ENCODE results near the gene RNF112. TPM values are rescaled to one million over a fixed set of nuclear protein-coding genes. Genes with fewer than 3 reads are reported as not detected.

The RNF112 gene
- total and polyA plus RNA-seq, 2 of the 8 experiments (the other 6 are each of a cell fraction or from before 2014, with no cell fraction given) = 1.1 to 2.2 TPM

- H3K79me2 ChIP-seq (ENCODE audit: control insufficient read depth in 1 of 2, insufficient read depth in 2 of 2, low read length in 2 of 2) = no peaks in the 10 kb centered on the region
- no peak overlapping the region for H3K23ac ChIP-seq (ENCODE audit: insufficient read length)
- H3K79me1 ChIP-seq (ENCODE audit: low read depth, low read length) = no peaks in the 10 kb centered on the region
- no peak overlapping the region for H3K4me3 ChIP-seq (ENCODE audit: extremely low read depth in 1 of 4, insufficient read depth in 2 of 4, low read depth in 3 of 4, low read length in 4 of 4)
- H3K14ac ChIP-seq (ENCODE audit: insufficient read length) = no peak overlapping the region
- H4K8ac ChIP-seq (ENCODE audit: extremely low read depth, insufficient read depth, low read length) = no peak overlapping the region; the same call in 1 of the 2 replicates
- no peak overlapping the region for H3K4ac ChIP-seq (replicated peaks; ENCODE audit: insufficient read length, low read depth, low read length)
- no peaks in the 10 kb centered on the region for H3K36me3 ChIP-seq (ENCODE audit: control insufficient read depth in 2 of 4, insufficient read depth in 4 of 4, low read length in 3 of 4)
- no peak overlapping the region for H3K56ac ChIP-seq (replicated peaks; ENCODE audit: insufficient read length, low read depth, low read length)
- no peak for DNase-seq (ENCODE audit: low read depth in 1 of 2, low spot score in 2 of 2)
- H2AK5ac ChIP-seq (ENCODE audit: low read depth, low read length) = no peak overlapping the region
- H4K20me1 ChIP-seq (replicated peaks in 1 of 2; ENCODE audit: control insufficient read depth in 1 of 2, insufficient read depth in 2 of 2, low read length in 2 of 2) = no peaks in the 10 kb centered on the region
- no peak overlapping the region for H3K4me2 ChIP-seq (ENCODE audit: insufficient read depth in 1 of 2, low read depth in 2 of 2, low read length in 2 of 2)
- H3K9me3 ChIP-seq (ENCODE audit: insufficient read depth in 2 of 2, low read depth in 1 of 2, low read length in 1 of 2) = no peaks in the 10 kb centered on the region
- ChIA-PET POLR2A (ENCODE audit: partially characterized antibody) (no interaction called here), CTCF (ENCODE audit: partially characterized antibody) (interaction anchor here (0.8 to 3.5 kb wide), 5 partner anchors 13 to 34 kb away, joined by 3 to 10 read pairs (median 4); no protein-coding TSS in a partner anchor)
- H2BK20ac ChIP-seq (ENCODE audit: low read length) = no peak overlapping the region
- H3K23me2 ChIP-seq (ENCODE audit: low read depth, low read length) = no peaks in the 10 kb centered on the region
- 93% methylated on average over 5 of the region's 5 CpGs; no CpG with 5 or more reads in 1 of the 2 experiments for WGBS, 2 experiments (ENCODE audit: extremely low coverage in 1 of 2, insufficient coverage in 1 of 2, insufficient read length in 1 of 2, insufficient replicate concordance in 2 of 2, low coverage in 1 of 2, low lambda C conversion rate in 2 of 2, missing lambda C conversion rate in 1 of 2)
- H4K5ac ChIP-seq (ENCODE audit: insufficient read length, low read depth, low read length) = no peak overlapping the region
- no peak overlapping the region for H2BK5ac ChIP-seq (ENCODE audit: low read depth, low read length)
- H3K27ac ChIP-seq (ENCODE audit: low read depth, low read length) = no peak overlapping the region
- H3K18ac ChIP-seq (ENCODE audit: extremely low read depth, low read length) = no peak overlapping the region
- H2AFZ ChIP-seq (ENCODE audit: low read length) = no peak overlapping the region
- peaks cover 0 to 6% (median under 1%) of the 10 kb centered on the region in 4 experiments; a peak in 2 of 7 replicates for H3K27me3 ChIP-seq (replicated peaks in 1 of 4; ENCODE audit: control insufficient read depth in 3 of 4, extremely low read depth in 1 of 4, insufficient read depth in 3 of 4, low read length in 3 of 4)
- peaks cover 0 to 13% (median 6%) of the 10 kb centered on the region in 4 experiments; a peak in 4 of 7 replicates for H3K4me1 ChIP-seq (replicated peaks in 1 of 4; ENCODE audit: control insufficient read depth in 3 of 4, insufficient read depth in 4 of 4, low read length in 3 of 4)
- H3K9ac ChIP-seq (replicated peaks in 1 of 4; ENCODE audit: extremely low read depth in 1 of 4, low read depth in 3 of 4, low read length in 3 of 4) = no peak overlapping the region
- H4K91ac ChIP-seq (replicated peaks; ENCODE audit: insufficient read length, low read length) = no peak overlapping the region
- no peak overlapping the region for H2BK120ac ChIP-seq (replicated peaks; ENCODE audit: low read depth, low read length)
- H2BK12ac ChIP-seq (ENCODE audit: low read depth, low read length) = no peak overlapping the region
- no peak for FAIRE-seq
- H2BK15ac ChIP-seq (ENCODE audit: low read length) = no peak overlapping the region
- no peak for TF ChIP-seq SRF (IDR thresholded peaks at IDR 0.05; ENCODE audit: low read depth, low read length)
- no peak for TF ChIP-seq RNF2 (IDR thresholded peaks at IDR 0.05; ENCODE audit: borderline replicate concordance, low read depth, low read length, missing control alignments, poor library complexity, severe bottlenecking)
- TF ChIP-seq HDAC2 (IDR thresholded peaks at IDR 0.05; ENCODE audit: borderline replicate concordance in 1 of 2, low read depth in 2 of 2, low read length in 2 of 2) = no peak
- TF ChIP-seq EP300 (IDR thresholded peaks at IDR 0.05; ENCODE audit: borderline replicate concordance in 1 of 2, low read depth in 2 of 2, low read length in 2 of 2) = no peak
- no peak for TF ChIP-seq SIRT6 (IDR thresholded peaks at IDR 0.05; ENCODE audit: low read length)
- TF ChIP-seq TBP (IDR thresholded peaks at IDR 0.05; ENCODE audit: low read depth, low read length) = no peak
Observed at GRCh38 chr17:19413761-19414160, 2.7 kb downstream of the RNF112 start.

All from H1 (cell line).